ENCODE results near the gene TRERF1. TPM values are rescaled to one million over a fixed set of nuclear protein-coding genes. Genes with fewer than 3 reads are reported as not detected.

Gene TRERF1
- total RNA-seq, 4 donors from 2014 or later = 1.6 to 4.1 (median 2.6) TPM

DNA sequence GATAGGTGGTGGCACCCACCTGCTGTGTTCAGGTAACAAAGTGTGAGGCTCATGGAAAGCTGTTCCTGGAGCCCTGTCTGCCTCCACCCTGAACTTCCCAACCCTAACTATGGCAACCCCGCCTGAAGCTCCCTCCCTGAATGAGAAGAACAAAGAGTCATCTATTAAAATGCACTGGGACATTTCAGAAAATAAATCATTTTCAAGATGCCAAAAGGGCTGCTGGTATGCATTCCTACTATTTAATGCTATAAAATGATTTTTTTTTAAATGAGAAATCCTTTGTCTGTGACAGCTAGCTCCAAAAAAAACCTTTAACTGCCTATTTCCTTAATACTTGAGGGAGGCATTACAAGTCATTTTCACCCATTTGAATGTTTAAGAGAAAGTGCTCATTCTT lies 149.7 kb downstream of the TRERF1 start:
- no peaks in the 10 kb centered on the region for H3K9me3 ChIP-seq
- peaks cover 23 to 45% of the 10 kb centered on the region in 2 donors for H3K4me1 ChIP-seq
- WGBS, 2 donors = 78 to 95% methylated on average over 1 of the region's 1 CpG
- TF ChIP-seq, protein P1, sequence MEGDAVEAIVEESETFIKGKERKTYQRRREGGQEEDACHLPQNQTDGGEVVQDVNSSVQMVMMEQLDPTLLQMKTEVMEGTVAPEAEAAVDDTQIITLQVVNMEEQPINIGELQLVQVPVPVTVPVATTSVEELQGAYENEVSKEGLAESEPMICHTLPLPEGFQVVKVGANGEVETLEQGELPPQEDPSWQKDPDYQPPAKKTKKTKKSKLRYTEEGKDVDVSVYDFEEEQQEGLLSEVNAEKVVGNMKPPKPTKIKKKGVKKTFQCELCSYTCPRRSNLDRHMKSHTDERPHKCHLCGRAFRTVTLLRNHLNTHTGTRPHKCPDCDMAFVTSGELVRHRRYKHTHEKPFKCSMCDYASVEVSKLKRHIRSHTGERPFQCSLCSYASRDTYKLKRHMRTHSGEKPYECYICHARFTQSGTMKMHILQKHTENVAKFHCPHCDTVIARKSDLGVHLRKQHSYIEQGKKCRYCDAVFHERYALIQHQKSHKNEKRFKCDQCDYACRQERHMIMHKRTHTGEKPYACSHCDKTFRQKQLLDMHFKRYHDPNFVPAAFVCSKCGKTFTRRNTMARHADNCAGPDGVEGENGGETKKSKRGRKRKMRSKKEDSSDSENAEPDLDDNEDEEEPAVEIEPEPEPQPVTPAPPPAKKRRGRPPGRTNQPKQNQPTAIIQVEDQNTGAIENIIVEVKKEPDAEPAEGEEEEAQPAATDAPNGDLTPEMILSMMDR (IDR thresholded peaks at IDR 0.05) = no peak
- no peak for DNase-seq
- no peaks in the 10 kb centered on the region for H3K27me3 ChIP-seq
- no peak overlapping the region for H3K27ac ChIP-seq
- no peaks in the 10 kb centered on the region for H3K36me3 ChIP-seq
- no peak overlapping the region for H3K4me3 ChIP-seq (replicated peaks in 1 of 3)
- intact Hi-C loops (cut with DNase I) = no loop called here

DNA sequence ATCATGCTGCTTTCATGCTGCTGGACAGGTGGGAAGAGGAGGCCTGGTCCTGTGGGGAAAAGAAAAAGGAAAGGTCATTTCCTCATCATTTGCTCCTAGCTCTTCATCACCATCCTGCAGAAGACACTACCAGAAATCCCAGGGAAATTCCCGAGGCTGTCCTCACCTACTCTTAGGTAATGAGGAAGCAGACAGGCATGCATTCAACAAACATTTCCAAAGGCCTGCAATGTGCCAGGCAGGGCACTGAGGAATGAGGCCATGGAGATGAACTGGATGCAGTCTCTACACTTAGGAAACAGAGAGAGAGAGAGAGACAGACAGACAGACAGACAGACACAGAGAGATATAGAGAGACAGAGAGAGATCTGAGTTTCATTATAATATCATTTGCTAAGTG lies 151.0 kb downstream of the TRERF1 start:
- no peaks in the 10 kb centered on the region for H3K36me3 ChIP-seq
- no peaks in the 10 kb centered on the region for H3K9me3 ChIP-seq
- no peak overlapping the region for H3K4me3 ChIP-seq (replicated peaks in 1 of 3)
- no peak overlapping the region for H3K27ac ChIP-seq
- DNase-seq = no peak
- 84 to 91% methylated on average over 1 of the region's 1 CpG for whole genome bisulfite sequencing, 2 donors
- intact Hi-C loops (cut with DNase I) = no loop called here
- peaks cover 23 to 45% of the 10 kb centered on the region in 2 donors for H3K4me1 ChIP-seq
- H3K27me3 ChIP-seq = no peaks in the 10 kb centered on the region
- TF ChIP-seq POLR2A (IDR thresholded peaks at IDR 0.05) = no peak
- TF ChIP-seq, protein P1 (IDR thresholded peaks at IDR 0.05) = no peak

DNA sequence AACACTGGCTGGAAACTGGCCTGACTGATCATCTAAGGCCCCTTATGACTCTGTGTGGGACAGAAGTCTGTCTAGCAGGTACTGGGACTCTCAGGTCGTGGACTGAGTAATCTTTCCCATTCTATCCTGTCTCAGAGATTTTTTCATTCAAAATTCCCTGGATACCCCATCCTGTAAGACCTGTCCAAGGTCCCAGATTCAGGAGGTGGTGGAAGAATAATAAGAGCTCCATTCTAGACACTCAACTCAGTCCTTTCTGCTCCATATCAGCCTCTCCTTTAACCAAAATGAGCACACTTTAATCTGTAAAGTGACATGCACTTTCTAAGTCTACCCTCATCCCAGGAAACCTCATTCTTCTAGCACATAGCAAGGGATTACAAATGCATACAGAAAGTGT lies 151.5 kb downstream of the TRERF1 start:
- WGBS, 2 donors = 75 to 87% methylated on average over 1 of the region's 1 CpG
- no peak overlapping the region for H3K4me3 ChIP-seq (replicated peaks in 1 of 3)
- no peak for DNase-seq
- H3K27ac ChIP-seq = no peak overlapping the region
- no peaks in the 10 kb centered on the region for H3K9me3 ChIP-seq
- TF ChIP-seq POLR2A (IDR thresholded peaks at IDR 0.05) = no peak
- TF ChIP-seq, protein P1 (IDR thresholded peaks at IDR 0.05) = no peak
- peaks cover 23 to 41% of the 10 kb centered on the region in 2 donors for H3K4me1 ChIP-seq
- no peaks in the 10 kb centered on the region for H3K27me3 ChIP-seq
- no peaks in the 10 kb centered on the region for H3K36me3 ChIP-seq
- intact Hi-C loops (cut with DNase I) = no loop called here

DNA sequence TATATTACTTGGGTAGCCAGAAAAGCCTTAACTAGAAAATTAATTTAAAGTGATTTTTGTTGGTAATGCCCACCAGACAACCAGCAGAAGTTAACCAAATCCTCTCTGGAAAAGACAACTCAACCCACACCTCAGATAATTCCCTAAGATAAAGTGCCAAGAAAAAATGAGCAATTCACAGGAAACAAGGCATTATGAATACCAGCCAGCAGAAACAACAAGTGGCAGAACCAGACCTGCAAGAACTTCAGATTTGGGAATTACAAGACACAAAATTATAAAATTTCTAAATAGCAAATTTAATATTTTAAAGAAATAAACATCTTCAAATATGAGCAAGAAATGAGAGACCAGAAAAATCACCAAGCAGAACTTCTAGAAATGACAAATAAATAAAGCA lies 154.1 kb downstream of the TRERF1 start:
- intact Hi-C loops (cut with DNase I) = no loop called here
- peaks cover 5 to 18% of the 10 kb centered on the region in 2 donors for H3K4me1 ChIP-seq
- no peak for TF ChIP-seq POLR2A (IDR thresholded peaks at IDR 0.05)
- TF ChIP-seq, protein P1 (IDR thresholded peaks at IDR 0.05) = no peak
- H3K27ac ChIP-seq = no peak overlapping the region
- no peaks in the 10 kb centered on the region for H3K36me3 ChIP-seq
- no peak overlapping the region for H3K4me3 ChIP-seq (replicated peaks in 1 of 3)
- H3K9me3 ChIP-seq = no peaks in the 10 kb centered on the region
- DNase-seq = no peak
- H3K27me3 ChIP-seq = no peaks in the 10 kb centered on the region

DNA sequence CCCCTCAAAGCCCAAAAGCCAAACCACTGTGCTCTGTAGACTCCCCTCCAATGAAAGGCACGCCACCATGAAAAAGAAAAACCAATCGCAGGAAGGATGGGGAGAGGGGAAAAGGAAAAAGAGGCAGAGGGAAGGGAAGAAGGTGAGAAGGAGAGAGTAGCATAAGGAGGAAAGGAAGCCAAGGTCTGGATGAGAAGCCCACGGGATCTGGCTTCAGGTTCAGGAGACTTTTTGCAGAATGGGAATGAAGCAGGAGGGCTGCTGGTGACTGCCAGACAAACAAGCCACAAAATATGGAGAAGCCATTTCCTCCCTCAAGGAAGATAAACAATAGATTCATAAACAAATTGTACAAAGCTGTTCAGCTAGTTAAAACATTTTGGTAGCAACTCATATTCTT lies 155.1 kb downstream of the TRERF1 start:
- Histone ChIP-seq H3K27me3 (no peaks in the 10 kb centered on the region), H3K9me3 (no peaks in the 10 kb centered on the region), H3K36me3 (no peaks in the 10 kb centered on the region), H3K4me1 (peaks cover 0 to 8% of the 10 kb centered on the region in 2 donors), H3K4me3 (replicated peaks in 1 of 3) (no peak overlapping the region), H3K27ac (no peak overlapping the region)
- TF ChIP-seq, protein P1 (IDR thresholded peaks at IDR 0.05) = no peak
- TF ChIP-seq POLR2A (IDR thresholded peaks at IDR 0.05) = no peak
- DNase-seq = no peak
- intact Hi-C loops (cut with DNase I) = no loop called here
- 90 to 91% methylated on average over 3 of the region's 3 CpGs for WGBS, 2 donors

Data from thyroid gland (tissue), 4 donors.